ENCODE data around the gene PDE6A. TPM values are rescaled to one million over a fixed set of nuclear protein-coding genes. Genes with fewer than 3 reads are reported as not detected.

PDE6A gene
- total and polyA plus RNA-seq, 2 of the 8 experiments (the other 6 are each of a cell fraction or from before 2014, with no cell fraction given), result not detected

GRCh38 chr5:149863176-149863575, 81.4 kb downstream of the PDE6A start (continued):
- TF ChIP-seq CTBP2 (IDR thresholded peaks at IDR 0.05; ENCODE audit: borderline replicate concordance, insufficient read depth, insufficient read length, low read length) (no peak), SAP30 (IDR thresholded peaks at IDR 0.05; ENCODE audit: insufficient read depth, insufficient replicate concordance, low read length) (no peak), ASH2L (IDR thresholded peaks at IDR 0.05; ENCODE audit: low read length) (no peak), PHF8 (conservative IDR thresholded peaks at IDR 0.05; ENCODE audit: low read depth, low read length) (no peak), MAFK (IDR thresholded peaks at IDR 0.05; ENCODE audit: low read depth, low read length) (no peak), RNF2 (IDR thresholded peaks at IDR 0.05; ENCODE audit: borderline replicate concordance, low read depth, low read length, missing control alignments, poor library complexity, severe bottlenecking) (no peak), YY1 (IDR thresholded peaks at IDR 0.05; ENCODE audit: low read depth, low read length) (no peak)
